Measurements from ENCODE around the gene KDM2B.
A peak's percentile ranks its signal among the peaks of the same experiment; 100 is the strongest.
"Not testable (repeated sequence)": the region's sequence is repeated elsewhere in the genome, so short reads cannot be mapped to it uniquely, and the experiment has no call there.

Gene KDM2B

GRCh38 chr12:121423253-121423652, 157.6 kb downstream of the KDM2B start:
- no peak for DNase-seq

GRCh38 chr12:121420109-121420508, 160.7 kb downstream of the KDM2B start:
- DNase-seq = no peak

- no peak for DNase-seq
These were observed 163.0 kb downstream of the KDM2B start for GRCh38 chr12:121417847-121418246.

GRCh38 chr12:121413917-121414316, 166.9 kb downstream of the KDM2B start:
- no peak for DNase-seq

- DNase-seq = no peak
These were observed 175.6 kb downstream of the KDM2B start for GRCh38 chr12:121405211-121405610.

- DNase-seq = peak; percentile 83
These were observed 176.1 kb downstream of the KDM2B start for GRCh38 chr12:121404734-121405133.

GRCh38 chr12:121403721-121404120, 177.1 kb downstream of the KDM2B start:
- DNase-seq = no peak

- no peak for DNase-seq
These were observed 180.3 kb downstream of the KDM2B start for GRCh38 chr12:121400332-121401139.

GRCh38 chr12:121399391-121400331, 181.2 kb downstream of the KDM2B start, which contains the start of gene RNF34:
RNF34 (plus strand) TSS chr12:121400118; CDS start chr12:121400213, 95 bp downstream.
- DNase-seq = peak; percentile 96

- no peak for DNase-seq
These were observed 182.5 kb downstream of the KDM2B start for GRCh38 chr12:121398355-121398754.

- DNase-seq = no peak
These were observed 183.3 kb downstream of the KDM2B start for GRCh38 chr12:121397521-121397920.

GRCh38 chr12:121392325-121392716, 188.5 kb downstream of the KDM2B start:
- DNase-seq = no peak

GRCh38 chr12:121391619-121392324, 189.1 kb downstream of the KDM2B start:
- no peak for DNase-seq

- DNase-seq = no peak
These were observed 190.0 kb downstream of the KDM2B start for GRCh38 chr12:121390856-121391255.

- no peak for DNase-seq
These were observed 192.3 kb downstream of the KDM2B start for GRCh38 chr12:121388421-121388981.

GRCh38 chr12:121384891-121385290, 195.9 kb downstream of the KDM2B start:
- DNase-seq = not testable (repeated sequence)

- no peak for DNase-seq
These were observed 197.2 kb downstream of the KDM2B start for GRCh38 chr12:121383601-121384021.

GRCh38 chr12:121379945-121380344, 200.9 kb downstream of the KDM2B start:
- DNase-seq = no peak

Measured in NCI-H187 treated with DMSO at 0.1 percent for 48 hours (cell line).